ENCODE measurements around the gene PRDM7.
"Not testable (repeated sequence)": the region's sequence is repeated elsewhere in the genome, so short reads cannot be mapped to it uniquely, and the experiment has no call there.

Gene PRDM7

DNA sequence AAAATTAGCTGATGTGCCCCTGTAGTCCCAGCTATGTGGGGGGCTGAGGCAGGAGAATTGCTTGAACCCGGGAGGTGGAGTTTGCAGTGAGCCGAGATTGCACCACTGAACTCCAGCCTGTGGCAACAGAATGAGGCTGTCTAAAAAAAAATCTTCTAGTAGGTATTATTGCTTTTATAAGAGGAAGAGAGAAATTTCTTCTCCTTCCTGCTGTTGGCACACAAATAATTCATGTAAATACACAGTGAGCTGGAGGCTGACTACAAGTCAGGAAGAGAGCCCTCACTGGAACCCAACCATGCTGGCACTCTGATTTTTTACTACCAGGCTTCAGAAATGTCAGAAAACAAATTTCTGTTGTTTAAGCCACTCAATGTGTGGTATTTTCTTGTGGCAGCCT, 6.7 kb downstream of the PRDM7 start:
- no peak for DNase-seq (ENCODE audit: low read depth)
- no peak overlapping the region for H3K4me3 ChIP-seq (ENCODE audit: low read length)
- TF ChIP-seq, protein P1, sequence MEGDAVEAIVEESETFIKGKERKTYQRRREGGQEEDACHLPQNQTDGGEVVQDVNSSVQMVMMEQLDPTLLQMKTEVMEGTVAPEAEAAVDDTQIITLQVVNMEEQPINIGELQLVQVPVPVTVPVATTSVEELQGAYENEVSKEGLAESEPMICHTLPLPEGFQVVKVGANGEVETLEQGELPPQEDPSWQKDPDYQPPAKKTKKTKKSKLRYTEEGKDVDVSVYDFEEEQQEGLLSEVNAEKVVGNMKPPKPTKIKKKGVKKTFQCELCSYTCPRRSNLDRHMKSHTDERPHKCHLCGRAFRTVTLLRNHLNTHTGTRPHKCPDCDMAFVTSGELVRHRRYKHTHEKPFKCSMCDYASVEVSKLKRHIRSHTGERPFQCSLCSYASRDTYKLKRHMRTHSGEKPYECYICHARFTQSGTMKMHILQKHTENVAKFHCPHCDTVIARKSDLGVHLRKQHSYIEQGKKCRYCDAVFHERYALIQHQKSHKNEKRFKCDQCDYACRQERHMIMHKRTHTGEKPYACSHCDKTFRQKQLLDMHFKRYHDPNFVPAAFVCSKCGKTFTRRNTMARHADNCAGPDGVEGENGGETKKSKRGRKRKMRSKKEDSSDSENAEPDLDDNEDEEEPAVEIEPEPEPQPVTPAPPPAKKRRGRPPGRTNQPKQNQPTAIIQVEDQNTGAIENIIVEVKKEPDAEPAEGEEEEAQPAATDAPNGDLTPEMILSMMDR (conservative IDR thresholded peaks at IDR 0.05; ENCODE audit: low read length), result no peak

DNA sequence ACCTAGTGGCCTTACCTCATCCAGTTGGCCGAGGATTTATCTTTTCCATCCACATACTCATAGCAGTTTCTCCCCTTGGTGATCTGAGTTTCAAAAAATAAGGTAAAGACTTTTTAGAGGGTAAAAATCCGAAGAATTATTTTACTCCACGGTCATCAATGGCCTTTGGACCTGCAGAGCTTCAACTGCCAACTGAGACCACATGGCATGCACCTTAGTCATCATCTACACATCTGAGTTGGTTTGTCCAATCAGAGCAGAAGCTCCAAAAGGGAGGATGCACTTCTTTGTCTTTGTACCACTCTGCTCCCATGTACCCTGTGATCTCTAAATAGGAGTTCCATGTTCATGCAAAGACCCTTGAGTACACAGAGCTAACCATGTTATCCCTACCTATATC, 15.7 kb downstream of the PRDM7 start:
- DNase-seq (ENCODE audit: low read depth), result no peak
- TF ChIP-seq, protein P1 (conservative IDR thresholded peaks at IDR 0.05; ENCODE audit: low read length), result no peak
- H3K4me3 ChIP-seq (ENCODE audit: low read length), result no peak overlapping the region

DNA sequence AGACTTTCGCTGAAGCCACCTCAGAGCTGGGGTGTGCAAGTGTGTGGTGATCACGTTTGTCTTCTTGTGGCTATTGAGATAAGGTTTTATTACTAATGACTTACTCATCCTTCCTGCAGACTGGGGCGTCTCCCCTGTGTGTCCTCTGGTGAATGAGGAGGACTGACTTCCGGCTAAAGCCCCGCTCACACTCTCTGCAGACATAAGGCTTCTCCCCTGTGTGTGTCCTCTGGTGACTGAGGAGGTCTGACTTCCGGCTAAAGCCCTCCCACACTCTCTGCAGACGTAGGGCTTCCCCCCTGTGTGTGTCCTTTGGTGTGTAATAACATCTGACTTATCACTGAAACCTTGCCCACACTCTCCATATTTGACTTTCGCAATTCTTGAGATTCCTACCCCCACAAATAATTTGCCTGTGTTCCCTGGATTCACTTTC, 19.4 kb downstream of the PRDM7 start:
- H3K4me3 ChIP-seq (ENCODE audit: low read length), result no peak overlapping the region
- DNase-seq (ENCODE audit: low read depth), result peak; percentile 48
- TF ChIP-seq, protein P1 (conservative IDR thresholded peaks at IDR 0.05; ENCODE audit: low read length), result no peak

DNA sequence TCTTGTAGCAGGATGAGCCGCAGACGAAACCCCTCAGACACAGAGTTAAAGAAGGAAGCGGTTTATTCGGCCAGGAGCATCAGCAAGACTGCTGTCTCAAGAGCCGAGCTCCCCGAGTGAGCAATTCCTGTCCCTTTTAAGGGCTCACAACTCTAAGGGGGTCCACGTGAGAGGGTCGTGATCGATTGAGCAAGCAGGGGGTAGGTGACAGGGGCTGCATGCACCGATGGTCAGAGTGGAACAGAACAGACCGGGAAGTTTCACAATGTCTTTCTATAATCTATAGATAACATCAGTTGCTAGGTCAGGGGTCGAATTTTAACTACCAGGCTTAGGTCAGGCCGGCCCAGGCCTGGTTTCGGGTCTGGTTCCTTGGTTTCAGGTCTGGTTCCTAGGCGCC, 20.6 kb downstream of the PRDM7 start:
- not testable (repeated sequence) for H3K4me3 ChIP-seq (ENCODE audit: low read length); DNase-seq (ENCODE audit: low read depth)

DNA sequence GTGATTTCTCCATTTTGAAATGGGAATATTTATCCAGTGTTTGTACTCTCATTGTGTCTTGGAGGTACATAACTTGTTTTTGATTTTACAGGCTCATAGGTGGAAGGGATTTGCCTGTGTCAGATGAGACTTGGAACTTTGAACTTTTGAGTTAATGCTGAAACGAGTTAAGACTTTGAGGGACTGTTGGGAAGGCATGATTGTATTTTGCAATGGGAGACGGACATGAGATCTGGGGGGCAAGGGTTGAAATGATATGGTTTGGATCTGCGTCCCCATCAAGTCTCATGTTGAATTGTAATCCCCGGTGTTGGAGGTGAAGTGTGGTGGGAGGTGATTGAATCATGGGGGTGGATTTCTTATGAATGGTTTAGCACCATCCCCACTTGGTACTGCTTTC, 21.8 kb downstream of the PRDM7 start:
- H3K4me3 ChIP-seq (ENCODE audit: low read length), result no peak overlapping the region
- TF ChIP-seq, protein P1 (conservative IDR thresholded peaks at IDR 0.05; ENCODE audit: low read length), result no peak
- no peak for DNase-seq (ENCODE audit: low read depth)

DNA sequence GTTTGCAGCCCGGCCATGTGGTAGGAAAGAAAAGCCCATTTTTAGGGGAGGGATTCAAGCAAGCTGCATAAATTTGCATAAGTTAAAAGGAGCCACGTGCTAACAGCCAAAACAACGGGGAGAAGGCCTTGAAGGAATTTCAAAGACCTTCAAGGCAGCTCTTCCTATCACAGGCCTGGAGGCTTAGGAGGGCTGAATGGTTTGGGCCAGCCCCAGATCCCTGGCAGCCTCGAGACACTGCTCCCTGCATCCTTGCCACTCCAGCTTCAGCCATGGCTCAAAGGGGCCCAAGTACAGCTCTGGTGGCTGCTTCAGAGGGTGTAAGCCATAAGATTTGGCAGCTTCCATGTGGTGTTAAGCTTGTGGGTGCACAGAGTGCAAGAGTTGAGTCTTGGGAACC, 22.6 kb downstream of the PRDM7 start:
- DNase-seq (ENCODE audit: low read depth), result no peak
- H3K4me3 ChIP-seq (ENCODE audit: low read length), result no peak overlapping the region
- TF ChIP-seq, protein P1 (conservative IDR thresholded peaks at IDR 0.05; ENCODE audit: low read length), result no peak

DNA sequence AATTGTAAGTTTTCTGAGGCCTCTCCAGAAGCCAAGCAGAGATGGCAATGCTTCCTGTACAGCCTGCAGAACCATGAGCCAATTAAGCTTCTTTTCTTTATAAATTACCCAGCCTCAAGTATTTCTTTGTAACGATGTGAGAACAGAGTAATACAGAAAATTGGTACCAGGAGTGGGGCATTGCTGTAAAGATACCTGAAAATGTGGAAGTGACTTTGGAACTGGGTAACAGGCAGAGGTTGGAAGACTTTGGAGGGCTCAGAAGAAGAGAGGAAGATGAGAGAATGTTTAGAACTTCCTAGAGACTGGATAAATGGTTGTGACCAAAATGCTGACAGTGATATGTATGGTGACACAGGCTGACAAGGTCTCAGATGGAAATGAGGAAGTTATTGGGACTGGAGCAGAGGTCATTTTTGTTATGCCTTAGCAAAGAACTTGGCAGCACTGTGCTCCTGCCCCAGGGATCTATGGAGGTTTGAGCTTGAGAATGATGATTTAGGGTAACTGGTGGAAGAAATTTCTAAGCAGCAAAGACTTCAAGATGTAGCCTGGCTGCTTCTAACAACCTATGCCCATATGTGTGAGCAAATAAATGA, 23.1 kb downstream of the PRDM7 start:
- H3K4me3 ChIP-seq (ENCODE audit: low read length), result no peak overlapping the region
- no peak for DNase-seq (ENCODE audit: low read depth)
- TF ChIP-seq, protein P1 (conservative IDR thresholded peaks at IDR 0.05; ENCODE audit: low read length), result no peak

DNA sequence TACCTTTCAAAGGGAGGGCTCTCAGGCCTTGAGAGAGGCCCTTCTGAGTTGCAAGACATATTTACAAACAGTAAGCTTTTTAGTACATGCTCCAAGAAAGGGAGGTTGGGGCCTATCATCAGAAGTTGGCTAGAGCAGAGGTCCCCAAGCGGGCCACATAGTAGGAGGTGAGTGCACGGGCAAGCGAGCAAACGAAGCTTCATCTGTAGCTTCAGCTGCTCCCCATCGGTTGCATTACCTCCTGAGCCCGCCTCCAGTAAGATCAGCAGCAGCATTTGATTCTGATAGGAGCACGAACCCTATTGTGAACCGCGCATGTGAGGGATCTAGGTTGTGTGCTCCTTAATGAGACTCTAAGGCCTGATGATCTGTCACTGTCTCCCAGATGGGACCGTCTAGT, 26.2 kb downstream of the PRDM7 start:
- H3K4me3 ChIP-seq (ENCODE audit: low read length), result no peak overlapping the region
- DNase-seq (ENCODE audit: low read depth), result no peak
- TF ChIP-seq, protein P1 (conservative IDR thresholded peaks at IDR 0.05; ENCODE audit: low read length), result no peak
